GOT3 (cell line): ENCODE data around the gene MCC.
"Not testable (repeated sequence)": the region's sequence is repeated elsewhere in the genome, so short reads cannot be mapped to it uniquely, and the experiment has no call there.

ENCODE experiments used
- DNase-seq: peaks from one replicate; lab custom pipeline; 2025; ENCODE audit warnings: mixed read lengths; lab: John Stamatoyannopoulos, UW

MCC gene

DNA sequence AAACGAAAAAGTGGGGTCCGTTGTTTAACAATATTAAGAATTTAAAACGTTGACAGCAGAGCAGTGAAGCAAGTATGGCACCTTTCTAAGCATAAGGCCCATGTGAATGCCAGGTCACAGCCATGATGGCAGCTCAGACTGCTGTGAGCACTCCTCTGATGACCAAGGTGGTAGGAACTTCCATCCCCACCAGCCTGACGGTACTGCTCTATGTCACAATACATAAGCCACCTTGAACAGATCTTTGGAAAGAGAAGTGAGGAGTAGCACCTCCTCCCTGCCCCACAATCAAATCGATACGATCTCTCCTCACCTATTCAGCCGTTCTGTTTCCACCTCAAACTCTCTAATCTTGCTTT lies 405.7 kb downstream of the MCC start:
- DNase-seq, result no peak

DNA sequence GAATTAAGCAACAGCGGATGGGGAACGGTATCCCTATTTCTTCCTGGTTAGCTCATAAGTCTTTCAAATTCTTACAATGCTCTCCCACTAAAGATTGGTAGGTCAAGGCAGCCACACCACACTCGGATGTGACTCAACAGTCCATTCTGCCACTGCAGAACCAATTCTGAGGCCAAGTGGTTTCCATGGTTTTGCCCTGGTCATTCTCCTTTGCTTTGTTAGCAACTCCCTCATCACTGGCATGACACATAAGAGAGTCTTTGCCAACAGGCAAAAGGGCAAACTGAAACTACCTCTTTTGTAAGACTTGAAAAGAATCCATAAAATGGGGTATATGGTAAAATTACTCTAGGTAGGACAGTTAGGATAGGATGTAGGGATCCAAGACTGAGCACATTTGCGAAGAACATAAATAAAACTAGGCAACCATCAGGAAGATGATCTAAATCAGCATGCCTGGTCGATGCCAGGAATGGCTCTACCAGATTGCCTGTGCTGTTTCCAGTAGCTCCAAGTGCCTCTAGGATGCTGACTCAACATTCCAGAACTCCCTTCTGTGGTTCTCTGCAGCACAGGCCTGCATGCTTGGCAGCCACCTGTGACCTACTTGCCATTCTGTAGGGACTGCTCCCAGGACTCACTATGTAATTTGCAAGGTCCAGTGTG lies 406.2 kb downstream of the MCC start:
- DNase-seq, result peak; percentile 39

GRCh38 chr5:113081091-113081839 lies 407.0 kb downstream of the MCC start:
- DNase-seq, result no peak

- DNase-seq, result not testable (repeated sequence)
These were observed 411.6 kb downstream of the MCC start for GRCh38 chr5:113076649-113077048.

- no peak for DNase-seq
These were observed 413.2 kb downstream of the MCC start for GRCh38 chr5:113075019-113075418.

DNA sequence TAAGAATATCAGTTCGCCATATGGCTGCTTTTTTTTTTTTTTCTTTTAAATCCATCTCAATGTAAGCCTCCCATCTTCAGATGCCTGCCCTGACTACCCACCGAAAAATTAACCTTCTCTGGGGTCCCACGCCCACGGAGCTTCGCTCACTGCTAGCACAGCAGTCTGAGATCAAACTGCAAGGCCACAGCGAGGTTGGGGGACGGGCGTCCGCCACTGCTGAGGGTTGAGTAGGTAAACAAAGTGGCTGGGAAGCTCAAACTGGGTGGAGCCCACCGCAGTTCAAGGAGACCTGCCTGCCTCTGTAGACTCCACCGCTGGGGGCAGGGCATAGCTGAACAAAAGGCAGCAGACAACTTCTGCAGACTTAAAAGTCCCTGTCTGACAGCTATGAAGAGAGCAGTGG lies 414.6 kb downstream of the MCC start:
- DNase-seq, result not testable (repeated sequence)

- DNase-seq, result no peak
These were observed 416.9 kb downstream of the MCC start for GRCh38 chr5:113071401-113071800.

DNA sequence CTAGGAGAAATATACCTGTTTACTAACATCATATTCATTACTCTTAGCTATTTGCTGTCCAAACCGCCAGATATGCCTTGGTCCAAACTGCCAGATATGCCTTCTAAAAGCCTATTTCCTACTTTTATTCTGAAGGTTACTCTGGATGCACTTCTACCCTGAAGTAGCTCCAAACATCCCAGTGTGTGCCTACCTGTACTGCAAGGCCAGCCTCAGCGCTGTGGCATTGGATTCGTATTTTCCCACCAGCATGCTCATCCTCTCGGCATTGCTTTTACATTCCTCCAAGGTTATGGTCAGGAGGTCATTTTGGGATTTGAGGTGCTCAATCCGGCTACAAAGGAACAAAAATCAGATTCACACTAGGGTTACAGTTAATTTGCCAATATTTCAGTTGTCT lies 417.4 kb downstream of the MCC start:
- DNase-seq, result no peak

GRCh38 chr5:113068559-113068958 lies 419.7 kb downstream of the MCC start:
- no peak for DNase-seq

DNA sequence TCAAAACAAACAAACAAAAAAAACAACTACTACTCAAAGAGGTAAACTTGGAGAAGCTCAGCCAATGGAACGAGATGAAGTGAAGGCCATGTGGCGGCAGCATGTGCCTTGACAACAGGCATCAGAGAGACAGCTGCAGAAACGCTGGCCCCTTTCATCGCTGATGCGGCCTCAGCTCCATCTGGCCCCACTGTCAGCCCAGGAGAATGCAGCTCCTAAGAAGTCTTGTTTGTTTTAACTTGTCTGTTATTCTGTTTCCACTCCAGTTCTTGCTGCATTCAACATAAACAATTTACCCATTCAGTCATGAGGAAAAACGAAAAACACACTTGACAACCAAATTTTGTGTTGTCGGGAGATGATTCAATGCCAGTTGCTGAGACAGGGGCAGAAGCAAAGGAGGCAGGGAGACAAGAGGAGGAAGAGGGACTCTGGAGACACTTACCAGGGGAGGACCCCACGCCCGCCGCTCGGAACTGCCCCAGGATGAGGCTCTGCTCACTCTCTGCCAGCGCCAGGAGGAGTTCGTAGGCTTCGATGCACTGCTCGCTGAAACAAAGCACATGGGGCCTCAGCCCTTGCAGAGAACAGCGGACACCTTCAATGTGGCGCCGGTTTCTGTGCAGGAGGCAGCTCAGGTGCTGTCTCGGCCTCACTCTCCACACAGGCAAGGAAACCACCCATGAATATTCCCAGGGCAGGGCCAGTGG lies 420.5 kb downstream of the MCC start:
- no peak for DNase-seq

- DNase-seq, result no peak
These were observed 422.6 kb downstream of the MCC start for GRCh38 chr5:113065626-113066025.

- DNase-seq, result no peak
These were observed 423.4 kb downstream of the MCC start for GRCh38 chr5:113064806-113065205.

DNA sequence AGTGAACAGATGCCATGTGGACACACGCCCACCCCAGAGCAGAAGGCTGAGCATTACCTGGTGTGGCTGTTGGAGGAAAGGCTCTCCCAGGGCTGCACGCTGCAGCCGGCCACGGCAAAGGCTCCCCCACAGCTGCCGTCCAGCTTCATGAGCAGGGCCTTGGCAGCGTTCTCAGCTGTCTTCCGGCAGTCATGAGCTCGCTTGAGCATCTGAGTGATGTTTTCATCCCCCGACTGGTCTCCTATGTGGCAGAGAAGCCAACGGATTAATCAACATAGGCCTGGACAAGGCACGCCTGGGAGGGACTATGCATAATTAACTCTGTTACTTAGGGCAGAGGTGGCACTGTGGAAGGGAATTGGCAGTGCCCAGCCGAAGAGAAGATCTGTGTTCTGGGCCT lies 424.3 kb downstream of the MCC start:
- no peak for DNase-seq

GRCh38 chr5:113062869-113063508 lies 425.3 kb downstream of the MCC start:
- no peak for DNase-seq

DNA sequence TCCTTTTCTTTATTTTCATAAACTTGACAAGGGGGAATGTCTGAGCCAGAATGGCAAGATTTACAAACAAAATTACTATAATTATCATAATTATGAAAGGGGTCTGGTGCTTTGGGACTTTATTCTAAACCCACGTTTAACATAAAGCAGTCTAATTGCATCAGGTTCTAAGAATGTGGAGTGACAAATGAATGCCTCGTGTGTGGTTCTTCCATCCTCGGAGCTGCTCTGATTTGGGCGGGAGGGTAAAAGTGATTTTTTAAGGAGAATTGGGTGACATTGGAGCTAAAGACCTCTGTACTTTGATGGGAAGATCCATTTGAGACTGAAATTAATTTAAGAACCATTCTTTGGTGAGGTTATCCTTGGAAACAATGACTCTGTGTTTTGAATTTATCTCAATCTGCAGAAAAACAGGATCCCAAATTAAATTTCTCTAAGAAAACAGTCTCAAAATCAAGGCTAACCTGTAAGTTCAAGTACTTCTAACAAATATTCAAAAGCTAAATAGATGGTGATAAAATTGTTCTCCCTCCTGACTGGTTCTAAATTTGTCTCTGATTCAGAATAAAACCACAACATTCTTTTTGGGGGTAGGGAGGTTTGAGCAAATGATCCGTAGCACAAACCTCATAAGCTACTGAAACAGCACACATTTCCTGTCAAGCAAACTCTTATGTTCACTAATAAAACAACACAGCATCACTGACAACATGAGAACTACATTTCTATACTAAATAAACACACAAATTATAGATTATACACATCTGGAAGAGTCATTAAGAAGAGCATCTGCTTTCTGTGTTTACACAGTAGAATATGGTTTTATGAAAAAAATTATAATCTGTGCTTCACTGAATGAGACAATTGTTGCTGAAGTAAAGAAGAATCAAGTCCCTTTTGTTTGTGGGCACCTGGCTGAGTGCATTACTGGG lies 426.1 kb downstream of the MCC start:
- no peak for DNase-seq

DNA sequence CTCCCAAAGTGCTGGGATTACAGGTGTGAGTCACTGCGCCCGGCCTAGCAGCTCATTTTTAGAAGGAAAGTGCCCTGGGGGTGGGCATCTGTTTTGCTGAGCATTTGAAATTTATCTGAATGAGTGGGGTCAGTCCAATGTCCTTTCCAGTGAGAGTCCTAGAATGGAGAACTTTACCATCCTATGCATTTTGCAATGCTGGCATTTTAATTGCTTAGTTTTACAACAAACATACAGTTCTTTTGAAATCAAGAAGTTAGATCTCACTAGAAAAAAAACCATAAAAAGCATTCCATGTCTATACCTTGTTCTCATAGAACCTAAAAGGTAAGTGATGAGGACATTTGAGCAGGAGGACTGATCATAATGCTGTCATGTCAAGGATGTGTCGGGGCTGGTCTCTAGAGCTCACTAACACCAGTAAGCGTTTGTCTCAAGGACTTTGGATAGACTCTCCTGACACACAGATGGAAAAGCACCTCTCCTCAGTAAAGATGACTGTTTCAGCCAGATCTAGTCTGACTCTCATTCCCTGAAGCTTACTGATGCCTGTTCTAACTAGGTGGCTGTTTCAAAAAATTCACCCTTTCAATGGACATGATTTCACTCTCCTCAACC lies 427.7 kb downstream of the MCC start:
- no peak for DNase-seq

GRCh38 chr5:113059232-113060040 lies 428.8 kb downstream of the MCC start:
- peak; percentile 27 for DNase-seq

GRCh38 chr5:113058706-113059226 lies 429.5 kb downstream of the MCC start:
- no peak for DNase-seq

DNA sequence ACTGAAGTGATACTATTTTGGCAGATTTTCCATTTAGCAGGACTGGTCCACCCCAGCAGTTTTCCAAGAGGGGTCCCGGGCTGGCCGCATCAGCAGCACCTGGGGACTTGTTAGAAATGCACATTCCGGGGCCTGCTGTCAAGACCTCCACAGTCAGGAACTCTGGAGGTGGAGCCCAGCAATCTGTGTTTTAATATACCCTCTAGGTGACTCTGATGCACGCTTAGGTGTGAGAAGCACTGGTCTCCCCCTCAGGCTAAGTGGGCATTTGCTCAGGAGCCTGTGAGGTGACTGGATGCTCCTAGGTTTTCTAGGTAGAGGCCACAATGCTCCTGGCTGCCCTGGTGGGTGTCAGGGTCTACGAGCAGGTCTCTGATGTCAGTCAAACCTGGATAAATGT lies 430.0 kb downstream of the MCC start:
- no peak for DNase-seq

DNA sequence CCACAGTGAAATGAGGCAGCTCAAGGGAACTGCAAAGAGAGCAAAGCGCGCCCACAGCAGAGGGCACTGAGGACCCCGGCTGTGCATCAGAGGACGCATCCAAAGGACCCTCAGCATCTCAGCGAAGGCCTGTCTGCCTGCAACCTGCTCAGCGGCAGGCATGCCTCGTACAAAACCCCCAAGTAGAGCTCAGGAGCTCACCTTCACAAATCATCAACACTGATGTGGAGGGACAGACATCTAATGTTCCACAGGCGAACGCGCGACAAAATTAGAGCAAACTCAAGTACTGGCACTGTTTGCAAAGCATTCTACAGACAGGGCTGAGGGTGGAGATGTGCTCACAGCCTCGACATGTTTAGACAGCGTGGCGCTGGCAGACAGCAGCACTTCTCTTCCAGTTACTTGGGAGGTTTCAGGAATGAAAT lies 430.7 kb downstream of the MCC start:
- DNase-seq, result no peak
